ENCODE data around the gene GRK6.
"Not testable (repeated sequence)": the region's sequence is repeated elsewhere in the genome, so short reads cannot be mapped to it uniquely, and the experiment has no call there.

GRK6 gene

GRCh38 chr5:177472460-177473442 is 46.3 kb downstream of the GRK6 start:
- DNase-seq = peak; percentile 27

DNA sequence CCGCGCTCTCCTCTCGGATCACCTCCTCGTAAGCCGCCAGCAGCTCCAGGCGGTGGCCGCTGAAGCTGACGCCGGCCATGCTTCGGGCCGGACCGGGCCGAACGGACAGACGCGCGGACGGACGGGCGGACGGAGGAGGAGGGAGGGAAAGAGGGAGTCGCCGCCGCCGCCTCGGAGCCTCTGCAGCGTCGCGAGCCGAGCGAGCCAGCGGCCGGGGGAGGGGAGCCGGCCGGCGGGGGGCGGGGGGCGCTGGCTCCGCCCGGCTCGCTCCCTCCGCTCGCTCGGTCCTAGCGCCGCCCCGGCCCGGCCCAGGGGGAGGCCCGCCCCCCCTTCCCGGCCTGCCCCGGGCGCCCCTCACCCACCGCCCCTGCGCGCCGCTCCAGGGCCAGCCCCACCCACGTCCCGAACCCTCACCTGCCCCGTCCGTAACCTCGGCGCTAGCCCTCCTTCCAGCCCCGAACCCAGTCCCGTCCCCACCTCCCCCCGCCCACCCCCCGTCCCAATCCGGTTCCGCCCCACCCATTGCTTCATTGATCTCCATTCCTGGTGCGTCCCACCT is 47.0 kb downstream of the GRK6 start, which contains the start of gene DBN1:
Gene DBN1 (minus strand): TSS at position 192 of the 559 bp plus-strand sequence. CDS start 113 bp downstream, at position 79.
- no peak for DNase-seq

GRCh38 chr5:177474002-177474476 is 47.6 kb downstream of the GRK6 start:
- DNase-seq = no peak

DNA sequence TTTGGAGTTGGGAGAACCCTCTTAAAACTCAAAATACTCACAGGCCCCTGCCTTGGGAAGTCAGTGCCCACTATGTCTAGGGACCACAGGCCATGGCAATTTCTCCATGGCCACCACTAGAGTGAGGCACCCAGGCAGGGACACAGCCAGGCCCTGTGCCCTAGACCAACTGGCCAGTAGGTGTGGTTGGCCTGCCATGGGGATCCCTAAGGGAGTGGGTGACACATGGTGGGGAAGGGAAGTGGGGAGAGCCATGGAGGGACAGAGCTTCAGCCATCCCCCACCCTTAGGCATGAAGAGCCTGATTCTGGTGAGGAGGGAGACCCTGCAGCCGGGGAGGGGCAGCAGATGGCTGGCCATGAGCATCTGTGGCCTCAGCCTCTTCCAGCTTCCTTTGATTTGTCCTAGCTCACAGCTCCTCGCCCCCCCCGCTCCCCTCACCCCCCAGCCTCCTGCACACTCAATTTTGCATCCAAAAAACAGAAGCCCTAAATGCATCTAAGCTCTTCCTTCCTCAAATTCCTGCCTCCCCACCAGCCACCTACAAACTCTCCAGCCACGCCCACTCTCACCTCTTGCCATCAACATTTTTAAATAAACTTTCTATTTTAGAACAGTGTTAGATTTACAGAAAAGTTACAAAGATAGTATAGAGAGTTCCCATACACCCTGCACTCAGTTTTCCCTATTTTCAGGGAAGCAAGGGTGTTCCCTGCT is 48.5 kb downstream of the GRK6 start:
- DNase-seq = no peak

DNA sequence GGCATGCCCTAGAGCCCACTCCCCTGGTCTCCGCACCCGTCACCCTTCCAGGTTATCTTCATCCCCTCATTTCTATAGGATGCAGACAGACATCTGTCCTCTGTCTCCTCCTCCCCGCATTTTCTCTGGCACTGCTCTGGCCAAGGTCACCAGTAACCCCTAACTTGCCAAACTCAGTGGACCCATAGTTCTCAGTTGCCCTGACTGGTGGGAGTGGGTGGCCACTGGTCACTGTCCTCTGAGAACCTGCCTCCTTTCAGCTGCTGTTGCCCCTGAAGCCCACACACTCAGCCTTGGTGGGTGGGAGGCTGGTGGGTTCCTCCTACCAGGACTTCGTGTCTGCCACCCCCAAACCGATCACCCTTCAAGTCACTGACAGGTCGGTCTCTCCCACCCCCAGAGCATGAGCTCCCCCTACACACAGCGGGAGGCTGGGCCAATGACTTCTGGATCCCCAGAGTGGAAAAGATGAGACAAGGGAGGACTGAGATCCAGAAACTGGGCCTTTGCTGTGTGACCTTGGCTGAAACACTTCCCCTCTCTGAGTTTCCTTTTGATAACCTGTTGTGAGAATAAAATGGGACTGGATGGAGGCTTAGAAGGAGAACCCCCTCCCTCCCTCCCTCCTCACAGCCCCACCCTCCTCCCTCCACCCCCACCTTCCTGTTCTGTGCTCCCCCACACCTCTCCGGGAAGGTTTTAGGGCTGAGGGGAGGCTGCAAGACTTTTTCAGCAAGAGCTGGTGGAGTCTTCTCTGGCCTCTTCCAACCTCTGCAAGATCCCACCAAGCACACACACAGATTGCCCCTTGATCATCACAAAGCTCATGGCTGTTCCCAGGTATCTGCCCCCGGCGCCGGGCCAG is 49.3 kb downstream of the GRK6 start:
- DNase-seq = no peak

GRCh38 chr5:177476531-177477233 is 50.2 kb downstream of the GRK6 start:
- DNase-seq = no peak

- no peak for DNase-seq
Measured at GRCh38 chr5:177477701-177478477, 51.4 kb downstream of the GRK6 start.

DNA sequence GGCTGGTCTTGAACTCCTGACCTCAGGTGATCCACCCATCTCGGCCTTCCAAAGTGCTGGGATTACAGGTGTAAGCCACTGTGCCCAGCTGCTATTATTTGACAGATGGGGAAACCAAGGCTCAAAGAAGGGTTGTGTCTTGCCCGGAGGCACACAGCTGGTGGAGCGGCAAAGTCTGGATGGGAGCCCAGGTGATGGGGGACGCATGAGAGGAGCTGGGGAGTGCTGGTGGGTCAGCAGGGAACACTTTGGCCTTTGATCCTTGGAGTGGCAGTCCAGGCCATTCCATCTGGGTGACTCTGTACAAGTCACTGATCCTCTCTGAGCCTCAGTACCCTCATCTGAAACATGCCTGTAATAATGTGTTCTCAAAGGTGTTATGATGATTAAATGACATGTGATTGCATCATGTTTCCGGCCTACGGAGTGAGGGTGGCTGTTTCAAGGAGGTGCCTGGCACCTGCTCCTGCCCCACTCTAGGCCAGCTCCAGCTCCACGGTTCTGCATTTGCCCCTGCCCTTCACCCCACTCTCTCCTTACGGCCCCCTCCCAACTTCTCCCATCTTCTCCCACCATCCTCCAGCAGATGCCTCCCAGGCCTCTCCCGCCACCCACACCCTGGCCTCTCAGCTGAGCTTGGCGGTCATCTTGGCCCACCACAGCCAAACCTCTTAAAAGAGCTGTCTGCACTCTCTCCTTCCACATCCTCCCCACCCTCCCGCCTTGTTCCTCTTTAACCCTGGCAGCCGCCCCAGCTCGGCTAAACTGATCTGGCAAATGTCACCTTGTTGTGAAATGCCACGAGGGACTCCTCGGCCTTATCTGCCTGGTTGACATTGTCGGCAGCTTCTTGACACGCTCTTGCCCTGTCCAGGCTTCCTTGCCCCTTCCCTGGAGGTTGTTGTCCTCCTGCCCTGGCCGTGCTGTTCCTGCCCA is 52.5 kb downstream of the GRK6 start:
- DNase-seq = no peak

GRCh38 chr5:177479774-177480173 is 53.3 kb downstream of the GRK6 start:
- no peak for DNase-seq

- no peak for DNase-seq
Measured at GRCh38 chr5:177482359-177482795, 55.9 kb downstream of the GRK6 start.

- DNase-seq = no peak
Measured at GRCh38 chr5:177483042-177483441, 56.6 kb downstream of the GRK6 start.

DNA sequence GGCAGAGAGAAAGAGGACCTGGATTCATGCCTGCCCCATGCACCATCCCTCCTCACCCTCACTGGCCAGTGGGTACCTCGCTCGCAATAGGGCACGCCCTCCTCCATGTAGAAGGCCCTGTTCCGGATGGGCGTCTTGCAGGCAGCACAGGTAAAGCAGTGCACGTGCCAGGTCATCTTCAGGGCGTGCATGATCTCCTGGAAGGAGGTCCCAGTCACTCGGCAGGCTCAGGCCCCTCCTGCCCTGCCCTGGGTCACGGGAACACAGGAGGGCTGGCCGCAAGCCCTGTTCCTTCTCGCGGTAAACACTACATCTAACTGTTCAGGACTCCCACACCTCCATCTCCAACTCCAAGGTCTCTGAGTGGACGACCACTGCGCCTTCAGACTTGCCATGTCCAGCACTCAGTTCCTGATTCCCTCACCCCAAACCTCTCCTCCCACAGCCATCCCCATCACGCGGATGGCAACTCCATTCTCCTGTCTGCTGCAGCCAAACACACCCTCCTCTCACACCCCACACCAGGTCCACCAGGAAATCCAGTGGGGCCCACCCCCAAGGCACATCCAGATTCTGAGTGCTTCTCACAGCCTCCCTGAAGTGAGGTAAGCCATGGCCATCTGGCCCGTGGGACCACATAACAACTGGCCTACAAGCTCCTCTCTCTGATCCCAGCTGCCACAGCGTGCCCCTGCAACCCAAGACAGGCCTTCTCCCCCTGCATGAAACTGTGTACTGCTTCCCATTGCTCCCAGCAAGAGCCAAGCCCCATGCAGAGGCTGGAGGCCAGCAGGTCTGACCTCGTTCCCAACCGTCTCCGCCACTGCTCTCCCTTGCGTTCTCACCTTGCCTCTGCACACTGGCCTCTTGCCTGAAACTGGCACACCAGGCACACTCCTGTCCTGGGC is 57.8 kb downstream of the GRK6 start:
- DNase-seq = no peak

- no peak for DNase-seq
Measured at GRCh38 chr5:177484902-177485549, 58.5 kb downstream of the GRK6 start.

GRCh38 chr5:177485753-177486152 is 59.3 kb downstream of the GRK6 start:
- DNase-seq = not testable (repeated sequence)

DNA sequence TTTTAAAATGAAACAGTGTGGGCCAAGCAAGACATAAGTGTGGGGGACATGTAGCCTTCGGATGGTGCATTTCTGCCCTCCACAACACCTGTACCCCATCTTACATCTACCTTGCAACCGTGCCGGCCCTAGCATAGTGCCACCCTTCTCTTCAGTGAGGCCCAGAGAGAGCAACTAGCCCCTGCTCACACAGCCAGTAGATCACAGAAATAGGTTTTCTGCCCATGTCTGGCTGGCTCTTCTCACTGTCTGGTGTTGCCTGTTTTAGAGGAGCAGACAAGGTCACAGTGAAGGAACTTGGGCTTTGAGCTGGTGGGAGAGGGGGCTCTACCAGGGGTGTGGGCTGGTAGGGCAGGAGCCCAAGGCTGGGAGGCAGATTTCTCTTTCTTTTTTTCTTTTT is 59.8 kb downstream of the GRK6 start:
- DNase-seq = no peak

DNA sequence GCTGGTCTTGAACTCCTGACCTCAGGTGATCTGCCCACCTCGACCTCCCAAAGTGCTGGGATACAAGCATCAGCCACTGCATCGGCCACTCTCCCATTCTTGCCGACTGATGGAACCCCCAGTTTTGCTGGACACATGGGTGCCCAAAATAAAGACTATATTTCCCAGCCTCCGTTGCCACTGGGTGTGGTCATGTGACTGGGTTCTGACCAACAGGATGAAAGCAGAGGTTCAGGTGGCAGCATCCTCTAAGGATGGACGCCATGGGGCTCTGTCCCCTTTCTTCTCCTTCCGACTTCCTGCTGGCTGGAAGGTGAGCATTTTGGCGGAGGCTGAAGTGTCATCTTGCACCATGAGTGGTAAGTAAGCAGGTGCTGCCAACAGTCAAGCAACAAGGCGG is 60.7 kb downstream of the GRK6 start:
- DNase-seq = no peak

- no peak for DNase-seq
Measured at GRCh38 chr5:177487975-177488374, 61.5 kb downstream of the GRK6 start.

DNA sequence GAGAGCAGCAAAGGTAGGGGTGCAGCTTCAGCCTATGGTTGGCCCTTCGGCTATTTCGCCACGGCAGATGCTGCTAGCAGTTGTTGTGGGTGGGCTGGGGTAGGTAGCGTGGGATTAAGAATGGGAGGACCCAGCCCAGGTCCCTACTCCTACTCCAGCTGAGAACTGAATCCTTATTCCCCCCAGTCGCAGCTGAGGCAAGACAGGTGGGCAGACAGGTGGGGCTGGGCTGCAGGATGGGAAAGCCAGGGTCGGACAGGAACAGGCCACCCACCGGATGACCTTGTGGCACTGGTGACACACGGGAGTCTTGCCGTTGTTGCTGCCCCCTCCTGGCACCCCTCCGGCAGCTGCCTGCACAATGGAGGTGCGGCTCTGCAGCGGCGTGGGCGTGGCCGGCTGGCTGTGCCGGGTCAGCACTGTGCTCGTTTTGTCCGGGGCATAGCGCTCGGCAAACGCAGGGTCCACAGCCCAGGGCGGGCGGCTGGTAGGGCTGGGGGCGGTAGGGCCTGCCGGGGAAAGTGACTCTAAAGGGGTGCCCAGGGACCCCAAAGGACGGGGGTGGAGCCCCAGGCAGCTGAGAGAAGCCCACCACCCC is 62.7 kb downstream of the GRK6 start:
- no peak for DNase-seq
